Measurements from ENCODE around the gene ABCC2.

The ABCC2 gene

DNA sequence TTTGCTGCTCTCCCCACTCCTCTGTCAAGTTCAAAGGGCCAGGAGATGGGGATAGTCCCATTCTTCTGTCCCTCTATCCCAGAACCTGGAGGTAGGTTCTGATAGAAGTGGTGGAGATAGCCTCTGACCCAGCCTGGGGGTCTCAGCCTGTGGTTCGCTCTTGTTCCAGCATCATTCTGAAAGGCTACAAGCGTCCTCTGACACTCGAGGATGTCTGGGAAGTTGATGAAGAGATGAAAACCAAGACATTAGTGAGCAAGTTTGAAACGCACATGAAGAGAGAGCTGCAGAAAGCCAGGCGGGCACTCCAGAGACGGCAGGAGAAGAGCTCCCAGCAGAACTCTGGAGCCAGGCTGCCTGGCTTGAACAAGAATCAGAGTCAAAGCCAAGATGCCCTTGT lies 14.5 kb downstream of the ABCC2 start:
- Histone ChIP-seq H3K36me3 (ENCODE audit: low read depth) (no peaks in the 10 kb centered on the region), H3K27me3 (ENCODE audit: insufficient read depth, poor library complexity, severe bottlenecking) (no peaks in the 10 kb centered on the region), H3K9me3 (ENCODE audit: severe bottlenecking) (no peaks in the 10 kb centered on the region), H3K27ac (ENCODE audit: poor library complexity, severe bottlenecking) (no peak overlapping the region), H3K4me1 (ENCODE audit: insufficient read depth, poor library complexity, severe bottlenecking) (no peaks in the 10 kb centered on the region), H3K4me3 (ENCODE audit: severe bottlenecking) (no peak overlapping the region)
- TF ChIP-seq, protein P1, sequence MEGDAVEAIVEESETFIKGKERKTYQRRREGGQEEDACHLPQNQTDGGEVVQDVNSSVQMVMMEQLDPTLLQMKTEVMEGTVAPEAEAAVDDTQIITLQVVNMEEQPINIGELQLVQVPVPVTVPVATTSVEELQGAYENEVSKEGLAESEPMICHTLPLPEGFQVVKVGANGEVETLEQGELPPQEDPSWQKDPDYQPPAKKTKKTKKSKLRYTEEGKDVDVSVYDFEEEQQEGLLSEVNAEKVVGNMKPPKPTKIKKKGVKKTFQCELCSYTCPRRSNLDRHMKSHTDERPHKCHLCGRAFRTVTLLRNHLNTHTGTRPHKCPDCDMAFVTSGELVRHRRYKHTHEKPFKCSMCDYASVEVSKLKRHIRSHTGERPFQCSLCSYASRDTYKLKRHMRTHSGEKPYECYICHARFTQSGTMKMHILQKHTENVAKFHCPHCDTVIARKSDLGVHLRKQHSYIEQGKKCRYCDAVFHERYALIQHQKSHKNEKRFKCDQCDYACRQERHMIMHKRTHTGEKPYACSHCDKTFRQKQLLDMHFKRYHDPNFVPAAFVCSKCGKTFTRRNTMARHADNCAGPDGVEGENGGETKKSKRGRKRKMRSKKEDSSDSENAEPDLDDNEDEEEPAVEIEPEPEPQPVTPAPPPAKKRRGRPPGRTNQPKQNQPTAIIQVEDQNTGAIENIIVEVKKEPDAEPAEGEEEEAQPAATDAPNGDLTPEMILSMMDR (IDR thresholded peaks at IDR 0.05; ENCODE audit: poor library complexity, severe bottlenecking) = no peak
- no peak for ATAC-seq (ENCODE audit: low read depth)
- DNase-seq (ENCODE audit: low spot score) = no peak

DNA sequence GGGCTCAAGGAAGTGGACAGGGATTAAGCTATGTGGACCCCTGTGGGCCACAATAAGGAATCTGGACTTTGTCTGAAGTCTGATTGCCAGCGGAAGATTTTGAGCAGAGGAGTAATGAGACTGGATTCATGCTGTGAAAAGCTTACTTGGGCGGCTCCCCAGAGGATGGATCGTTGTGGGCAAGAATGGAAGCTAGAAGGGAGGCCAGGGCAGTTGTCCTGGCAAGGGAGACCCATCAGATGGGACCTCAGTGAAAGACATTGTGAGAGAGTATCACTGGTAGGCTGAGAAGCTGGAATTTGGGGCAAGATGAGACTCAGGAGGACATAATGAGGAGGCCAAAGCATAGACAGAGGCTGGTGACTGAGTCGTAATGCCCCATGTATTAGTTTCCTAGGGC lies 15.6 kb downstream of the ABCC2 start:
- Histone ChIP-seq H3K9me3 (ENCODE audit: severe bottlenecking) (no peaks in the 10 kb centered on the region), H3K4me3 (ENCODE audit: severe bottlenecking) (no peak overlapping the region), H3K27ac (ENCODE audit: poor library complexity, severe bottlenecking) (no peak overlapping the region), H3K27me3 (ENCODE audit: insufficient read depth, poor library complexity, severe bottlenecking) (no peaks in the 10 kb centered on the region), H3K4me1 (ENCODE audit: insufficient read depth, poor library complexity, severe bottlenecking) (no peaks in the 10 kb centered on the region), H3K36me3 (ENCODE audit: low read depth) (no peaks in the 10 kb centered on the region)
- TF ChIP-seq, protein P1 (IDR thresholded peaks at IDR 0.05; ENCODE audit: poor library complexity, severe bottlenecking) = no peak
- no peak for ATAC-seq (ENCODE audit: low read depth)
- no peak for DNase-seq (ENCODE audit: low spot score)

DNA sequence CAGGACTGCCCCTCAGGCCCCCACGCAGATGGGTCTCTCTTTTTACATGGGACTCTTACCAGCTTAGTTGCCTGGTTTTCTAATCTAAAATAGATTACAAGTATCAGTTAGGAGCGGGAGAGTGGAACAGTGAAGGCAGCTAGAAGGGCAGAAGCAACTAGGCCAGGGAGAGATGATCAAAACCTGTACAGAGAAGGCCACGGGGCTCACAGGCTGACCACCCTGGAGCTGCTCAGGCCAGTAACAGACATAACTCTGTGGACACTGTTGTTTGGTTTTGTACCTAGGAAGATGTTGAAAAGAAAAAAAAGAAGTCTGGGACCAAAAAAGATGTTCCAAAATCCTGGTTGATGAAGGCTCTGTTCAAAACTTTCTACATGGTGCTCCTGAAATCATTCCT lies 16.5 kb downstream of the ABCC2 start:
- H3K4me3 ChIP-seq (ENCODE audit: severe bottlenecking) = no peak overlapping the region
- ATAC-seq (ENCODE audit: low read depth) (no peak), DNase-seq (ENCODE audit: low spot score) (no peak)
- no peak overlapping the region for H3K27ac ChIP-seq (ENCODE audit: poor library complexity, severe bottlenecking)
- H3K36me3 ChIP-seq (ENCODE audit: low read depth) = no peaks in the 10 kb centered on the region
- H3K27me3 ChIP-seq (ENCODE audit: insufficient read depth, poor library complexity, severe bottlenecking) = no peaks in the 10 kb centered on the region
- no peaks in the 10 kb centered on the region for H3K4me1 ChIP-seq (ENCODE audit: insufficient read depth, poor library complexity, severe bottlenecking)
- TF ChIP-seq, protein P1 (IDR thresholded peaks at IDR 0.05; ENCODE audit: poor library complexity, severe bottlenecking) = no peak
- H3K9me3 ChIP-seq (ENCODE audit: severe bottlenecking) = no peaks in the 10 kb centered on the region

DNA sequence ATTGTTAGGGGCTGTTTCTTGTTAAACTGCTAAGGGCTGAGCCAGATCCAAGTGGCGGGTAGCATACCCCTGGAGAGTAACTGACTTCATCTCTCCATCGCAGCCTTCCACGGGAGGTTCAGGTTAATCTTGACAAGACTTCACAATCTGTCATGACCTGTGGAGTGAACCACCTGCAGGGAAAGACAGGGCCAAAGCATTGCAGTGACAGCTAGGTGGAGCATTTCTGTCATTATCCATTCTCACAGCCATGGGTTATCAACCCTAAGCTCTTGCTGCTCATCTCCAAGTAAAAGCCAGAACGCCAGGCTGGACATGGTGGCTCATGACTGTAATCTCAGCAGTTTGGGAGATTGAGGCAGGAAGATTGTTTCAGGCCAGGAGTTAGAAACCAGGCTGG lies 17.2 kb downstream of the ABCC2 start:
- no peak for ATAC-seq (ENCODE audit: low read depth)
- Histone ChIP-seq H3K27ac (ENCODE audit: poor library complexity, severe bottlenecking) (no peak overlapping the region), H3K9me3 (ENCODE audit: severe bottlenecking) (no peaks in the 10 kb centered on the region), H3K4me3 (ENCODE audit: severe bottlenecking) (no peak overlapping the region), H3K36me3 (ENCODE audit: low read depth) (no peaks in the 10 kb centered on the region), H3K4me1 (ENCODE audit: insufficient read depth, poor library complexity, severe bottlenecking) (no peaks in the 10 kb centered on the region), H3K27me3 (ENCODE audit: insufficient read depth, poor library complexity, severe bottlenecking) (no peaks in the 10 kb centered on the region)
- TF ChIP-seq, protein P1 (IDR thresholded peaks at IDR 0.05; ENCODE audit: poor library complexity, severe bottlenecking) = no peak
- DNase-seq (ENCODE audit: low spot score) = no peak

DNA sequence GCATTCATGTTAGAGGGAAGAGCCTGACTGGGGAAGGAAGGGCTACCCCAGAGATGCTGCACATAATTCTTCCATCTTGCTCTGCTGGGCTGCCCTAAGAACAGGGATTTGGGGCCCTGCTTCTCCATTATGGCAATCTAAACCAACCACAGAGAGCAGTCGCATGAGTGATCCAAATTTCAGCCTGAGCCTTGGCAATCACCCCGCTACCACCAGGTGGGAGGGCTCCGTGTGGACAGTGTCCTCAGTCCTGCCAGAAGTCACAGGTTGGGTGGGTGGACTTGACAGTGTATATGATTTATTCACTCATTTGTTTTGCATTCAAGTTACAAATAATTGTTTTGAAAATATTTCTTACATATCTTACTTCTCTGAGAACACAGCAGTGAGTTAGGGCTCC lies 22.0 kb downstream of the ABCC2 start:
- no peak overlapping the region for H3K4me3 ChIP-seq (ENCODE audit: severe bottlenecking)
- H3K4me1 ChIP-seq (ENCODE audit: insufficient read depth, poor library complexity, severe bottlenecking) = no peaks in the 10 kb centered on the region
- no peaks in the 10 kb centered on the region for H3K36me3 ChIP-seq (ENCODE audit: low read depth)
- no peaks in the 10 kb centered on the region for H3K27me3 ChIP-seq (ENCODE audit: insufficient read depth, poor library complexity, severe bottlenecking)
- TF ChIP-seq, protein P1 (IDR thresholded peaks at IDR 0.05; ENCODE audit: poor library complexity, severe bottlenecking) = no peak
- ATAC-seq (ENCODE audit: low read depth) = no peak
- no peak overlapping the region for H3K27ac ChIP-seq (ENCODE audit: poor library complexity, severe bottlenecking)
- H3K9me3 ChIP-seq (ENCODE audit: severe bottlenecking) = no peaks in the 10 kb centered on the region
- DNase-seq (ENCODE audit: low spot score) = no peak

All from RWPE2 (cell line).